GM21447 (cell line): ENCODE measurements around the gene EFNA5.
A peak's percentile ranks its signal among the peaks of the same experiment; 100 is the strongest.

Source experiments
- ATAC-seq: cut with Tn5 transposase; IDR thresholded peaks from one replicate; pipeline ENCODE4 v1.9.1; 2021; ENCODE audit not compliant: unreplicated experiment

Gene EFNA5

GRCh38 chr5:107670932-107671741 is at the start of gene EFNA5:
TSS of gene EFNA5 (minus strand) at chr5:107670937.
- ATAC-seq = no peak

DNA sequence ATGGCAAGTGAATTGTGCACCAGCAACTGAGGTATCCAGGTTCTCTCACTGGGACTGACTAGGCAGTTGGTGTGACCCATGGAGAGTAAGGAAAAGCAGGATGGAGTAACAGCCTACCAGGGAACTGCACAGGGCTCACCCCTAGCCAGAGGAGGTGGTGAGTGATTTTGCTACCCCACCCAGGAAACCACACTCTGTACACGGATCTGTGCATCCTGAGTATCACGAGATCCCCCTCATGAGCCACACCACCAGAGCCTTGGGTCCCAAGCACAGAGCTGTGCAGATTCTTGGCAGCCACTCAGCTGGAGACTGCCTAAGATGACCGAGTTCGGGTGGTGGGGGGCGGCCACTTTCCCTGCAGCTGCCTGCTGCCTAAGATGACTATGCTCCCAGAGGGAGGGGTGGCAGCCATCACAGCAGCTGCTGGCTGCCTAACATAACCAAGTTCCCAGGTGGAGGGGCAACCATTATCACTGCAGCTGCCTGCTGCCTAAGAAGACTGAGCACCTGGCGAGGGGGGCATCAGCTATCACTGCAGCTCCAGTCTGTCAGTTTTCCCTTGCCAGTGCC is 48.4 kb upstream of the EFNA5 start:
- no peak for ATAC-seq

- no peak for ATAC-seq
Measured at GRCh38 chr5:107717816-107718215, 47.1 kb upstream of the EFNA5 start.

- ATAC-seq = no peak
Measured at GRCh38 chr5:107713228-107713627, 42.5 kb upstream of the EFNA5 start.

- ATAC-seq = no peak
Measured at GRCh38 chr5:107712359-107712870, 41.7 kb upstream of the EFNA5 start.

DNA sequence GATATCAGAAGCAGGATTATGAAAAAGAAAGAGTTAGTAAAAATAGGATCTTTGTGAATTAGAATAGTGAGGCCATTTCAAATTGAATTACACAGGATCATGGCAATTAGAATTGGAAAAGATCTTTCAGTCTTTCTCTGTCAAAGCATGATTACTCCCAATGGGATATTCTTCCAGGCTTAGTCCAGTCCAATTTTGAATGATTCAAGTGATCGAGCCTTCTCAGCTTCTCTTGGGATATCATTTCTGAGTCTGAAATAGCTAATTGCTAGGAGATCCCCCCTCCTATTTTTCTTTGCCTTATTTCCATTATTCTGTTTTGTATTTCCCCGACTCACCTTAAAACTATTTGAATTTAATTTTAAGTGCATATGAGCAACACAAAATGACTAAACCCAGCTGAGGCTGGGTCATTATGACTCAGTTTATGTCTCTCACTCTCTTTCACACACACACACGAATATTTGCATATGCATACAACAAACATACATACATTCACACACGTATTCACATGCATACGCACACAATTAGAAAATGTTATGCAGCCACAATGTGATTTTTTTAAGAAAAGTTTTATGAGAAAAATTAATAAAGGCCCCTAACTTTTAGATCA is 34.8 kb upstream of the EFNA5 start:
- ATAC-seq = no peak

- no peak for ATAC-seq
Measured at GRCh38 chr5:107704681-107705401, 34.1 kb upstream of the EFNA5 start.

DNA sequence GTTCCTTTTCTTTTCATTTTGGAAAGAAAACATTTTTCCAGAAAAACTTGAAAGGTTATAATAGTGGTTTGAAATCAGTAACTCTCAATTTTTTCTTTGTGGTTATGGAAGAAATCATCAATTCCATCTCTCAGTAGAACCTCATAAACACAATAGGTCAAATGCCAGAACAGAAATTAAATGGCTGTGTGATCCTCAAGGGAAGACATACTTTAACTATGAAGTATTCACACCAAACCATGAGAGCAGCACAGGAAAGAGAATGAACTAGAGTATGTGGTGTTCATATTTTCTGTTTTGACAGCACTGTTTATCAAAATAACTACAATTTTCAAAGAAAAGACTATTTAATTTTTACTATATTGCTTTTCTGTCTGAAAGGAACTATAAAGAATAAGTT is 29.7 kb upstream of the EFNA5 start:
- no peak for ATAC-seq

- no peak for ATAC-seq
Measured at GRCh38 chr5:107699425-107699824, 28.7 kb upstream of the EFNA5 start.

- no peak for ATAC-seq
Measured at GRCh38 chr5:107698286-107698685, 27.5 kb upstream of the EFNA5 start.

DNA sequence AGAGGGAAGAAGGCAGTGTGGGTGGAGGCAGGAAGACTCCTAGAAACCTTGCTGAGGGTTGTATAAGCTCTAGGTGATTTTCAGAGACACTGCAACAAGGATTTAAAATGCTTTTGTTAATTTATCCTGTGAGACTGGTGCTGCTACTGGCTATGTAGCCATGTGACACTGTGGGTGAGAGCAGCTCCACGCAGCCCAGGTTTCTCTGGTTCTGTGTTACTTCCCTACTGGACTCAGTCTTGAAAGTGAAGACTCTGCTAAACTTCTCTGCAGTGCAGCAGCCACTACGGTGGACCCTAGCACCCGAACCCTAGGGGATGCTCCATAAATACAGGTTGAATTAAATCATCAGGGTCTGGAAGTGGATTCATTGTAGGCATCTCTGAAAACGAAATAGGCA is 25.8 kb upstream of the EFNA5 start:
- no peak for ATAC-seq

GRCh38 chr5:107696080-107696479 is 25.3 kb upstream of the EFNA5 start:
- no peak for ATAC-seq

GRCh38 chr5:107687937-107688336 is 17.2 kb upstream of the EFNA5 start:
- ATAC-seq = no peak

DNA sequence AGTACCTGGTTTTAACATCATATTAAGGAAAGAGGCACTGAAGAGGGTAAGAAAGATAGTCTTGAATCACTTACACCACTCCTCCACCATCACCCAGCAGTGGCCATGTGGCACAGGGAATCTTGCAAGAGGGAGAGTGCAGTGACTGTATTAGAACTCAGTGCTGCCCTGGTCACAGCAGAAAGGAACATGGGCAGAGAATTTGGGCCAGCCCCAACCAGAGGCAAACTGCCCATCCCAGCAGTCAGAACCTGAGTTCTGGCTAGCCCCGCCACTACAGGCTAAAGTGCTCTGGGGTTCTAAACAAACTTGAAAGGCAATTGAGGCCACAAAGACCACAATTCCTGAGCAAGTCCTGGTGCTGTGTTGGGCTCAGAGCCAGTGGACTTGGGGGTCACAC is 16.7 kb upstream of the EFNA5 start:
- ATAC-seq = no peak

DNA sequence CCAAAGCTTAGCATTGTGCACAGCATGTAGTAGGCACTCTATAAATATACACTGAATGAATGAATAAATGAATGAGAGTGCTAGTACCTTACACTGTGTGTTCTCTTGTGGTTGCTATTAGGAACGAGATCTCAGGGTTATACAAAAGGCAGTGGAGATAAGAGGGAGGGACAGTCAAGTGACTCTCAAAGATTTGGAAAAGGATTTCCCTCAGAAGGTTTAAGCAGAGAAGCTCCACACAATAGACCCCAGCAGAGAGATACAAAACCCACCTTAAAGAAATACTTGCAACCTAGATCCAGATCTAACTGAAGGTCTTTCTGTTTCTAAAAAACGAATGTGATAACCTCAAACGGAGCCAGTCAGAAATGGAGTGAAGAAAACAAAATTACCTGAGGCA is 11.8 kb upstream of the EFNA5 start:
- ATAC-seq = no peak

- ATAC-seq = no peak
Measured at GRCh38 chr5:107680799-107681198, 10.1 kb upstream of the EFNA5 start.

- no peak for ATAC-seq
Measured at GRCh38 chr5:107680099-107680498, 9.4 kb upstream of the EFNA5 start.

GRCh38 chr5:107676702-107677101 is 6.0 kb upstream of the EFNA5 start:
- ATAC-seq = no peak

GRCh38 chr5:107675201-107675600 is 4.5 kb upstream of the EFNA5 start:
- ATAC-seq = no peak

DNA sequence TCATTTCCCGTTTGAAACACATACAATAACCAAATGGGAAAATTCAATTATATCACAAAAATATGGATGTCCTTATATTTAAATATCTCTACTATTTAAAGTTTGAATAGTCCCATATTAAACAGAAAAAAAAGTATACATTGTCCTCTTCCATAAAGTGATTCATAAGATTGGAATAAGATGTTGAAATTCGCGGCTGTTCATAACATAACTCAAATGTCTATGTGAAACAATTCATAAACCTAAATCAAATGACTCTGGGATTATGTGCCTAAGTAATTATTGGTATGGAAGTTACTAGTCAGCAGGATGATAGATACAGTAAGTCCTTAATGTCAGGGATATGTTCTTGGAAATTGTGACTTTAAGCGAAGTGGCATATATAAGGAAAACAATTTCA is 3.9 kb upstream of the EFNA5 start:
- ATAC-seq = no peak

- peak; percentile 74 for ATAC-seq
Measured at GRCh38 chr5:107673368-107674136, 2.8 kb upstream of the EFNA5 start.
